Measurements from ENCODE around the gene LLGL2.

Gene LLGL2

DNA sequence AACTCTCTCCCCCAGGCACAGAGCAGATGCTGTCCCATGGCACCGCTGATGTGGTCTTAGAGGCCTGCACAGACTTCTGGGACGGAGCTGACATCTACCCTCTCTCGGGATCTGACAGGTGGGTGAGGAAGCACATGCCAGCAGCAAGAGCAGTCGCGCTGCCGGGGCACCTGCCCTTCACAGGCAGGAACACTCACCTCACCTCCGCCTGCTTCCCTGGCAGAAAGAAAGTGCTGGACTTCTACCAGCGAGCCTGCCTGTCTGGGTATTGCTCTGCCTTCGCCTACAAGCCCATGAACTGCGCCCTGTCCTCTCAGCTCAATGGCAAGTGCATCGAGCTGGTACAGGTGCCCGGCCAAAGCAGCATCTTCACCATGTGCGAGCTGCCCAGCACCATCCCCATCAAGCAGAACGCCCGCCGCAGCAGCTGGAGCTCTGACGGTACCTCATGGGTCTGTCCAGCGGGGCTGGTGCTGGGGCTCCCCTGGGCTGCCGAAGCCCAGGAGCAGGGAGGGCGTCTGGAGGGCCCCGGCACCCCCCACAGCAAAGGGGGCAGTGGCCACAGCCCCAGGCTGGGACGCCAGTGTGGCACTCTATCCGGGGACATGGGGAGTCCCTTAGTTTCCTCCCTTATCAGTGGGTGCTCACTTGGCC, 31.9 kb upstream of the LLGL2 start:
- DNase-seq: no peak

GRCh38 chr17:75494326-75494877, 31.1 kb upstream of the LLGL2 start:
- DNase-seq: no peak

GRCh38 chr17:75496005-75496404, 29.5 kb upstream of the LLGL2 start:
- DNase-seq: no peak

DNA sequence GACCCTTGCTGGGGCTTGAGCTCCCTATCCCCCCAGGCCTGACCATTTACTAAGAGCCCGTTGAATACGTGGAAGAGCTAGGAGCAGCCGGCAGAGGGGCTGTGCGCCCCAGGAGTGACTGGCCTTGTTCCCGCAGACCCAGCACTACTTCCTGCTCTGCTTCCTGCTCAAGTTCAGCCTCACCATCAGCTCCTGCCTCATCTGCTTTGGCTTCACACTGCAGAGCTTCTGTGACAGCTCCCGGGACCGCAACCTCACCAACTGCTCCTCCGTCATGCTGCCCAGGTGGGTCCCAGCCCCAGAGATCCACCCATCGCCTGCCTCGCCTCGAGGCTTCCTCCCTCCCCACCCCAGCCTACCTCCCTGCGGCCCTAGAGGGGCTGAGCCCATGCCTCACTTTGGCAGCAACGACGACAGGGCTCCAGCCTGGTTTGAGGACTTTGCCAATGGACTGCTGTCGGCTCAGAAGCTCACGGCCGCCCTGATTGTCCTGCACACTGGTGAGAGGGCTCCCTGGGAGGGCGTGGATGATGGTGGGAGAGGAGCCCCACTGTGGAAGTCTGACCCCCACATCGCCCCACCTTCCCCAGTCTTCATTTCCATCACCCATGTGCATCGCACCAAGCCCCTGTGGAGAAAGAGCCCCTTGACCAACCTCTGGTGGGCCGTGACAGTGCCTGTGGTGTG, 27.3 kb upstream of the LLGL2 start:
- no peak for DNase-seq

DNA sequence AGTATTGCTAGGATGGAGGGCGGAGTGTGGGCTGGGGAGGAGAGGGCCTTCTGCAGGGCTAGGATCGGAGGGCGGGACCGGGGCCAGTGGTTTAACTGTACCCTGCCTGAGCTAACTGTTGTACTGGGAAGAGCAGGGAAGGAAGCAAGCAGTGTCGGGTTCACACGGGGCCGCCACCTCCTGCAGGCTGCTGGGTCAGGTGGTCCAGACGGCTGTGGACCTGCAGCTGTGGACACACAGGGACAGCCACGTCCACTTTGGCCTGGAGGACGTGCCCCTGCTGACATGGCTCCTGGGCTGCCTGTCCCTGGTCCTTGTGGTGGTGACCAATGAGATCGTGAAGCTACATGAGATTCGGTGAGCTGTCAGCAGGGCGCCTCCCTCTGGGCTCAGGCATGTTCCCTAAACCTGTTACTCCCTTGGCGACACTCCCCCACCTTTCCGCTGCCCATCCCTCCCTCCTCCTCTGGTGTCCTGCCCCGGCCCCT, 26.7 kb upstream of the LLGL2 start:
- no peak for DNase-seq

- no peak for DNase-seq
These were observed 26.0 kb upstream of the LLGL2 start for GRCh38 chr17:75499313-75500022.

DNA sequence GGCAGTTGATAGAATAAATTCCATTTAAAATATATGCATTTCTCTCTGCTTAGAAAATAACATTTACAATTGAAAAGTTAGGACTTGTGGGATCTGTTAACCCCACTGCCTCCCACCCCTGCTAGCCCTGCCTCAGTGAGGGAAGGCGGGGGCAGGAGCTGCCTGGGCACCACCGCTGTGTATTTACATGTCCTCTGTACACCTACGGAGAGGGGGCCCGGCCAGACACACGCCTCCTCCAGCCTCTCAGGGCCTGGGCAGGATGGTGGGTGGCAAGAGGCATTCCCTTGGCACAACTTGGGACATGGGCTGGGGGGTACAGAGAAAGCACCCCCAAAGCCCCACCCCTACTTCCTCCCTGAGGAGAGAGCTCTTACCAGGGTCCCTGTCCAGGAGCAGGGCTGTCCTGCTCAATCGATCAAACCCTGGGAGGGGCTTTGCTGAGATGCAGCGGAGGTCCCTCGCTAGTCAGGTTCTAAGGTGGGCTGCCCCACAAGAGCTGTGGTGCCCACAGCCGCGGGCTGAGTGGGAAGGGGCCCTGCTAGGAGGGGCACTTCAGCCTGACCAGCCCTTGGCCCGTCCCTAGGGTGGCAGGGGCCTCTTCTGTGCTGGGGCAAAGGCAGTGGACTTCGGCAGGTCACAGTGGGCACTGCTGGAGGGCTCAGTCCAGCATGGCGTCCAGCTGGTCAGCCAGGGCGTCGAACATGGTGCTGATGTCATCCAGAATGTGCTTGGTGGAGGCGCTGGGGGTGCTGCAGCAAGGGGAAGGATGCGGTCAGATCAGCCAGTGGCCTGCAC, 24.9 kb upstream of the LLGL2 start:
- DNase-seq: no peak

GRCh38 chr17:75501378-75502071, 24.0 kb upstream of the LLGL2 start:
- DNase-seq: no peak

DNA sequence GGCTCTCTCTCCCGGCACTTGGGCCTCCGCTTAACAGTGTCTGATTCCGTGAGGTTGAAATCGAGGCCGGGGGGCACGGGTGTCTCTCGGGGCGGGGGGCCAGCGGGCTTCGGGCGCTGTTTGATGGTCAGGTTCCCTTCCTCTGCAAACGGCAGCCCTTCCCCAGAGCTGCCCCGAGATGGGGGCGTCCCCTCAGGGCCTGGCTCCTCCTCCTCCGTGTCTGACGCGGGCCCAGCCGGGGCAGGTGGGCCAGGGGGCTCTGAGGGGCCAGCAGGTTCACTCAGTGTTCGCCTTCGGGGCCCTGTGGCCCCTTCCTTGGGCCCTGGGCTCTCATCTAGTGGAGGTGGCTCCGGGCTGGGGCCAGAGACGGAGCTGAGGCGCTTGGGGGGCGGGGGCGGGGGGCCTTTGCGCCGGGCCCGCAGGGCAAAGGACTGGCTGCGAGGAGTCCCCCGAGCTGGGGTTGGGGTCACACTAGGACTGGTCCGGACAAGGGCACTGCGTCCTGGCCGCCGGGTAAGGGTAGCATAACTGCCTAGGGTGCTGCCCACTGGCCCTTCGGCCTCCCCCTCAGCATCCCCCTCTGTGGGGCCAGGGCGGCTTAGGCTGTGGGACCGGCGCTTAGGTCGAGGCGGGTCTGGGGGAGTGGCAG, 23.3 kb upstream of the LLGL2 start:
- DNase-seq: no peak

GRCh38 chr17:75502721-75503329, 22.7 kb upstream of the LLGL2 start:
- DNase-seq: no peak

- DNase-seq: no peak
These were observed 22.1 kb upstream of the LLGL2 start for GRCh38 chr17:75503337-75503950.

DNA sequence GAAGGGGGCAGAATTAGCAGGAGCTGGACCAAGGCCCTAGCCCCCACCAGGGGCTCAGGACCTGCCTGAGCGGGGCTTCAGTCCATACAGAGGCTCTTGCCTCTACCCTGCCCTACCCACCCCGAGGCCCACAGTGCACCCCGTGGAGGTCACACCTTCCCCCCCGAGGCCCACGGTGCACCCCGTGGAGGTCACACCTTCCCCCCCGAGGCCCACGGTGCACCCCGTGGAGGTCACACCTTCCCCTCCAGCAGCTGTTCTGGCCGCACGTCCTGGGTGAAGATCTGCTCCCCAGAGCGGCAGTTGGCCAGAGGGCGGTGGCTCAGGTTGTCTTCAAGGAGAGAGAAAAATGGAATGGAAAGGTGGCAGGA, 21.5 kb upstream of the LLGL2 start:
- DNase-seq: no peak

- peak; percentile 79 for DNase-seq
These were observed 20.9 kb upstream of the LLGL2 start for GRCh38 chr17:75504347-75505151.

GRCh38 chr17:75505152-75505409, 20.4 kb upstream of the LLGL2 start:
- peak; percentile 25 for DNase-seq

DNA sequence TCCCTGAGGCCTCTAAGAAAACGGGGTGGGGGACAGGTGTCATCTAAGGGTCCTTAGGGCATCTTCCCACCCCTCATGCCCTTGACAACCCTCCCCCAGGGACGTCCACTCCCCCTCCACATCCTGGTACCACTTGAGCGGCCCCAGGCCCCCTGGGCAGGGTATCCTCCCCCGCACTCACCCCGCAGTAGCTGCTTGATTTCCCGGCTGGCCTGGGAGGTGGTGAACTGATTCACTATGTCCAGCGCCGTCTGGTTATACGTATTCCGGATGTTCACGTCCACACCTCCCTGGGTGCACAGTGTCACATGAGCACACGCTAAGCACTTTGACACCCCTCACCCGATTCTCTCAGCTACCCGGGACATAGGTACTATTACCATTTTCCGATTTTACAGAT, 19.9 kb upstream of the LLGL2 start:
- DNase-seq: no peak

DNA sequence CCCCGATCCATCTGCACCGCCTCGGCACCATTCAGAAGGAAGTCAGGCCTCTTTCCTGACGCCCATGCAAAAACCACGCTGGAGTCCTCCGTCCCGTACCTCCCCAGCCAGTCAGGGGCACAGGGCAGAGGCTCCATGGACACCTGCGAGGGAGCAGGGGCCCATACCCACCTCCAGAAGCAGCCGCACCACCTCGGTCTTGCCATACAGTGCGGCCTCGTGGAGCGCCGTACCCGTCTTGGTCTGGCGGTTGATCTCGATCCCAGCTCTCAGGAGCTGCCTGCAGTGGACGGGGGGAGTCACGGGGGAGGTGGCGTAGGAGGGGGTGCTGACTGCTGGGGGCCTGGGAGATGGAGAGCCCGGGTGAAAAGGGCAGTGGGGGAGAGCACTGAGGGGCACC, 19.4 kb upstream of the LLGL2 start:
- DNase-seq: no peak

- no peak for DNase-seq
These were observed 18.6 kb upstream of the LLGL2 start for GRCh38 chr17:75506888-75507287.

- DNase-seq: no peak
These were observed 17.5 kb upstream of the LLGL2 start for GRCh38 chr17:75507733-75508719.

GRCh38 chr17:75508931-75509361, 16.6 kb upstream of the LLGL2 start:
- no peak for DNase-seq
